Activated naive CD8-positive, alpha-beta T cell treated with anti-CD3 and anti-CD28 coated beads for 36 hours (primary cell): ENCODE results near the gene RPS4Y2. TPM values are rescaled to one million over a fixed set of nuclear protein-coding genes. Genes with fewer than 3 reads are reported as not detected.

Experiments
- DNase-seq: peaks from one replicate; pipeline ENCODE4 v3.0.0; 2021
- H3K27ac Mint-ChIP-seq: one replicate; pipeline ENCODE4 v1.8.0; 2022; ENCODE audit warnings: mild to moderate bottlenecking, moderate library complexity, mixed read lengths
- H3K27me3 Mint-ChIP-seq: one replicate; pipeline ENCODE4 v1.8.0; 2022; ENCODE audit warnings: mild to moderate bottlenecking, mixed read lengths
- H3K36me3 Mint-ChIP-seq: one replicate; pipeline ENCODE4 v1.8.0; 2021; ENCODE audit warnings: mild to moderate bottlenecking, mixed read lengths
- H3K4me1 Mint-ChIP-seq: one replicate; pipeline ENCODE4 v1.8.0; 2021; ENCODE audit warnings: mixed read lengths
- H3K4me3 Mint-ChIP-seq: one replicate; pipeline ENCODE4 v1.8.0; 2022; ENCODE audit warnings: mild to moderate bottlenecking, moderate library complexity, mixed read lengths
- H3K9me3 Mint-ChIP-seq: one replicate; pipeline ENCODE4 v1.8.0; 2022; ENCODE audit warnings: mixed read lengths
- total RNA-seq, 2 experiments: library from RNA; stranded (reverse); gene quantifications; one replicate each; pipeline ENCODE4 v1.2.3, GENCODE V29; 2021

The RPS4Y2 gene
- total RNA-seq, 2 experiments from 2014 or later = not detected

DNA sequence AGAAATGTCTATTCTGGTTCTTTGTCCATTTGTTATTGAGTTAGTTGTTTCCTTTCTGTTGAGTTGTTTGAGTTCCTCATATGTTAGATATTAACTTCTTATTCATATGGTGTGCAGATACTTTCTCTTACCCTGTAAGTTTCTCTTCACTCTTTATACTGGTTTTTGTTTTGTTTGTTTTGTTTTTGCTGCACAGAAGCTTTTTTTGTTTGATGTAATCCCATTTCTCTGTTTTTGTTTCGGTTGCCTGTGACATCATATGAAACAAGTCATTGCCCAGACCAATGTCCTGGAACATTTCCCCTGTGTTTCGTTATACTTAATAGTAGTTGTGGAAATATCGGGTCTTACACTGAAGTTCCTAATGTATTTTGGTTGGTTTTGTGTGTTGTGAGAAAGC, 31.2 kb downstream of the RPS4Y2 start:
- H3K4me1 Mint-ChIP-seq = peaks cover 27% of the 10 kb centered on the region
- H3K27ac Mint-ChIP-seq = no peak overlapping the region
- H3K4me3 Mint-ChIP-seq = no peak overlapping the region
- H3K9me3 Mint-ChIP-seq = no peaks in the 10 kb centered on the region
- H3K27me3 Mint-ChIP-seq = no peaks in the 10 kb centered on the region
- no peaks in the 10 kb centered on the region for H3K36me3 Mint-ChIP-seq
- no peak for DNase-seq

DNA sequence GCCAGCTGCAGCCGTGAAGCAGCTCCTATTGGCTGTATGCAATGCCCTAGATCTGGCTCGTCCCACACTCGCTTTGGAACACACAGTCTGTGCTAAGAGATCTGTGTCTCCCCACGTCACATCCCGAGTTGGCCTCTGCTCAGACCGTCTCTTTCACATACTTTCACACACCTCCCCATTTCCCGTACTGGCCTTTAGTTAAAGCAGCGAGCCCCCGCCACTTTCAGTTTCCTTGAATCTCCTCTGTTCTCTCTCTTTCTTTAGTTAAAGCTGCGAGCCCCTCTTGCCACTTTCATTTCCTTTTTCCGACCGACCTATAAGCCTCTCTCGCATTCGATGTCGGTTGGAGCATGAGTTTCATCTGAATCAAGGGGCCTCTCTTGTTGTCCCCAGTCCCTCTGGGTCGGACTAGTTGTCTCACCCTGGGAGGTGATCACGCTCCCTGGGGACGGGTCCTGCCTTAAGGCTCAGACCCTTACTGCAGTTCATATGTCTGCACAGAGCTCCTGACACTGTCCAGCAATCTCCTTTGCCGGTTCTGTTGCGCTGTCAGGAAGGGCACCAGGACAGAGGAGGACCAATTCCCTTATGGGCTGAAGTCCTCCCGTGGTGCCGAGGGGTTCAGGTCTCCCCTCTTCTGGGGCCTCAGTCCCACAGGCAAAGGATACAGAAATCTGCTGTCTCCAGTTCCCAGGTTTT, 42.6 kb downstream of the RPS4Y2 start:
- no peak for DNase-seq
- H3K27me3 Mint-ChIP-seq = no peaks in the 10 kb centered on the region
- peaks cover 4% of the 10 kb centered on the region for H3K9me3 Mint-ChIP-seq
- peaks cover 3% of the 10 kb centered on the region for H3K4me1 Mint-ChIP-seq
- H3K36me3 Mint-ChIP-seq = no peaks in the 10 kb centered on the region
- H3K27ac Mint-ChIP-seq = peak overlapping the region; percentile 71
- peak overlapping the region; percentile 32 for H3K4me3 Mint-ChIP-seq

DNA sequence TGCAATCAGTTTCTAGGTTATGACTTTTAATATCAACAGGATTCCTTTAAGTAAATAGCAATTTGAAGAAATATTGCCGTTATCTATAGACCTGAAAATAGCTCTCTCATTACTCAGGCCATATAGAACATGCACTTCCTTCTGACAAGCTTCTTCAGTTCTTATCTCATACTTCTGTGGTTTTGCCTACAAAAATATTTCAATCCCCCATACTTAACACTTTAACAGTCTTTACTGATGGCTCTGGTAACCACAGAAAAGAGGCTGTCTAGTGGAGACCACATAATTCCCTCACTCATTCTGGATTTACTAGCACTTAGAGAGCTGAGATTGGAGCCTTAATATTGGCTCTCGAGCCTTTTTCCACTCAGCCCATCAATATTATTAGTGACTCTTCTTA, 46.8 kb downstream of the RPS4Y2 start:
- peaks cover 3% of the 10 kb centered on the region for H3K4me1 Mint-ChIP-seq
- H3K9me3 Mint-ChIP-seq = peaks cover 4% of the 10 kb centered on the region
- no peak overlapping the region for H3K4me3 Mint-ChIP-seq
- no peaks in the 10 kb centered on the region for H3K27me3 Mint-ChIP-seq
- H3K36me3 Mint-ChIP-seq = no peaks in the 10 kb centered on the region
- DNase-seq = no peak
- no peak overlapping the region for H3K27ac Mint-ChIP-seq

DNA sequence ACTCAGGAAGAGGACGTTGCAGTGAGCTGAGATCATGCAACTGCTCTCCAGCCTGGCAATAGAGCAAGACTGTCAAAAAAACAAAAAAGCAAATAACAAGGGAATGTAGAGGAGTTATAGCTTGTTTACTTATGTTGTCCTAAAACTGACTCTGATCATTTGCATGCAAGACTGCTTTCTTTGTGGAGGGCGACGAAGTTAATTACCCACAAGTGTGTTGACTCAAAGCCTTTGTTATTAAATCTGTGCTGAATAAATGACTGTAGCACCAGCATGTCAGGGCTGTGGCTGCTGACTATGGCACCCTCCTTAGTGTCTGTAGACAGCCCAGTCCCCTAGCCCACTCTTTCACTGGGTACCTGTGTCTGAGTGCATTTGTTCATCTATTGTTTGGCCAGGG, 50.3 kb downstream of the RPS4Y2 start:
- no peak overlapping the region for H3K4me3 Mint-ChIP-seq
- H3K36me3 Mint-ChIP-seq = no peaks in the 10 kb centered on the region
- no peaks in the 10 kb centered on the region for H3K4me1 Mint-ChIP-seq
- H3K9me3 Mint-ChIP-seq = no peaks in the 10 kb centered on the region
- H3K27me3 Mint-ChIP-seq = no peaks in the 10 kb centered on the region
- H3K27ac Mint-ChIP-seq = no peak overlapping the region
- DNase-seq = no peak

DNA sequence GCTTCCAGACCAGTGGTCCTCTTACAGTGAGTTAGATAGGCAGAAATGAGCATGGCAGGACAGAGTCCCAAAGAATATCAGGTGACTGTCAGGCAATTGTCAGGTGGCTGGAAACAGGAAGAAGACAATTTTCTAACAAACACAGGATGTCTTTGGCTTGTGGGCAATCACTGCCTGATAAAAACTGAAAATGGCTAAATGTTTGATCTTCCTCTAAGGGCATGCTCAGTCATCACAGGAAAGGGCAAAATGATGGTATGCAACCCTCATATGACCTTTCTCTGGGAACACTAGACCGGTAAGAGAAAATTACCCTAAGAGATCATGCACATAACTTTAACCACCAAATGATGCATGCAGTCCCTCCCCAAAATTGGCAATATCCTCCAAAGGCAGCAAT, 57.6 kb downstream of the RPS4Y2 start:
- peak overlapping the region; percentile 77 for H3K27ac Mint-ChIP-seq
- H3K27me3 Mint-ChIP-seq = no peaks in the 10 kb centered on the region
- no peaks in the 10 kb centered on the region for H3K36me3 Mint-ChIP-seq
- peaks cover 2% of the 10 kb centered on the region for H3K9me3 Mint-ChIP-seq
- H3K4me3 Mint-ChIP-seq = no peak overlapping the region
- DNase-seq = no peak
- peaks cover 11% of the 10 kb centered on the region for H3K4me1 Mint-ChIP-seq

DNA sequence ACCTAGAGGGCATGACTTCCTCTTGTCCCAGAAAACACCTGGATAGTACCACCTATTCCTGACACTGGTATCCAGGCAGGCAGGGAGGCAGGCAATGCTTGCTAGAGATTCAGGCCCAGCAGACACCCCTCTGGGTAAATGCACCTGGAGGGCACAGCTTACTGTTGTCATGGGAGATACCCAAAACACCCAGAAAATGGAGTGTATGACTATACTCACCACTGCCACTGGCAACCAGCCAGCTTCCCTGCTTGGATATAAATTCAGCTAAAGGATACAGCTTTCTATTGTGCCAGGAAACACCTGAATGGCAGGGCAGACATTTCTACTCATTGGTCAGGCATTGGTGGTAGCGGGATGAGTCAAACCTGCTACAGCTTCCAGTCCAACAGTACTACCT, 58.9 kb downstream of the RPS4Y2 start:
- Mint-ChIP-seq H3K36me3 (no peaks in the 10 kb centered on the region), H3K27ac (no peak overlapping the region), H3K4me3 (no peak overlapping the region), H3K9me3 (peaks cover 2% of the 10 kb centered on the region), H3K27me3 (no peaks in the 10 kb centered on the region), H3K4me1 (peaks cover 11% of the 10 kb centered on the region)
- DNase-seq = no peak

DNA sequence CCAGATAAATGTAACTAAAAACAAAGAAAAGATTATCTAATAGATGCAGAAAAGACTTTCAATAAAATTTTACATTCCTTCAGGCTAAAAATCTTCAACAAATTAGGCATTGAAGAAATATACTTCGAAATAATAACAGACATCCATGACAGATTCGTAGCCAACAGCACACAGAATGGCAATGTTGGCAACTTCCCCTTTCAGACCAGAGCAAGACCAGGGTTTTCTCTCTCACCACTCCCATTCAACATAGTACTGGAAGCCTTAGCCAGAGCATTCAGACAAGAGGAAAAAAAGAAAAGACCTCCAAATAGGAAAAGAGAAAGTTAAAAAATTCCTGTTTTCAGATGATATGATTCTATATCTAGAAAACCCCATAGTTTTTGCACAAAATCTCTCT, 61.2 kb downstream of the RPS4Y2 start:
- Mint-ChIP-seq H3K27me3 (no peaks in the 10 kb centered on the region), H3K36me3 (no peaks in the 10 kb centered on the region), H3K9me3 (peaks cover 2% of the 10 kb centered on the region)

More for the DNA sequence above, 61.2 kb downstream of the RPS4Y2 start:
- H3K4me1 Mint-ChIP-seq = peaks cover 11% of the 10 kb centered on the region
- H3K27ac Mint-ChIP-seq = no peak overlapping the region
- no peak overlapping the region for H3K4me3 Mint-ChIP-seq
- DNase-seq = no peak

Other genes with a start within 250 kb of the RPS4Y2 start
- 100 to 1,000 TPM; 101 to 103 TPM for gene EIF1AY, start 180.3 kb upstream of the RPS4Y2 start, total RNA-seq